ENCODE results near the gene MISFA.

Gene MISFA

DNA sequence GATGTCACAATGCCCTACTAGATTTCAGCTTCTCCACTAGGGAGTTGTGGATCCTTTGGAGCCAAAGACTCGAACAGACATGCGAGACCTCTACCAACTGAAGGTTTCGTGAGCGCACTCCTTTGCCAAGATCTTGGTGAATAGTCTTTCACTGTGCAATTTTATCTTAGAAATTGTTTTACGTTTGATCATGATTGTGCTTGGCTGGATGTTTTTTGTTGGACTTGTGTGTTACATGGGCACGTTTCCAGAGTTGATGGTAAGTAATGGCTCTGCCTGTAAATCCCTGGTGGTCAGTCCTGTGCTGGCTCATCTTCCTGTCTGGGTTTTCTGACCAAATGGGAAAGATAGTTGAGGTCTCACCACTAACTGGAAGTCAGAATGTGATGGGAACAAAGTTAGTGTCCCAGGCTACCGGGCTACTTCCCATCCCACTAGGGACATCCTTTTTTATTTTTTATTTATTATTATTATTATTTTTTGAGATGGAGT is at the start of gene MISFA:
Gene MISFA, plus strand, starts transcription at position 51 of the 492 bp plus-strand sequence. Its CDS starts 140 bp downstream, at position 191.
- Histone ChIP-seq H3K9me3 (ENCODE audit: control insufficient read depth in 1 of 2, low read length in 2 of 2) (no peaks in the 10 kb centered on the region), H3K36me3 (ENCODE audit: control insufficient read depth in 1 of 2, insufficient read depth in 2 of 2, low read length in 2 of 2) (peaks cover 7 to 16% of the 10 kb centered on the region in 2 donors), H3K4me1 (ENCODE audit: control insufficient read depth in 1 of 2, insufficient read depth in 2 of 2, low read length in 2 of 2) (no peaks in the 10 kb centered on the region), H3K4me3 (ENCODE audit: low read depth in 1 of 2, low read length in 2 of 2) (no peak within 1 kb of the TSS), H3K27ac (ENCODE audit: low read length) (no peak within 1 kb of the TSS), H3K27me3 (ENCODE audit: low read depth, low read length) (no peaks in the 10 kb centered on the region)

DNA sequence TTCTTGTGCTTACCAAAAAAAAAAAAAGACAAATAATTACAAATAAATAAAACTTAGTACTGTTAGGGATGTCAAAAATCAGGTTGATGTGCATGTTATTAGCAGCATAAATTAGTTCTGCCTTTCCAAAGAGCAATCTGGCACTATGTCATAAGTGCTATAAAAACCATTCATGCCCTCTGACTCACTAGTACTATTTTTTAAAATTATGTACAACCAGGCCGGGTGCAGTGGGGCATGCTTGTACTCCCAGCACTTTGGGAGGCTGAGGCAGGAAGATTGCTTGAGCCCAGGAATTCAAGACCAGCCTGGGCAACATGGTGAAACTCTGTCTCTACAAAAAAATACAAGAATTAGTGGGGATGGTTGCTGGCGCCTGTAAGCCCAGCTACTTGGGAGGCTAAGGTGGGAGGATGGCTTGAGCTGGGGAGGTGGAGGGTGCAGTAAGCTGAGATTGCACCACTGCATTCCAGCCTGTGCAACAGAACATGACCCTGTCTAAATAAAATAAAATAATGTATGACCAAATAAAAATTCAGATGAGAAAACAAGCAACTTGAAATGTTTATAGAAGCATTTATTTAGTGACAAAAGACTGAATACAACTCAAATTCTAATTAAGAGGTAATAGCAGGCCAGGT is 36.4 kb upstream of the MISFA start:
- Histone ChIP-seq H3K27me3 (ENCODE audit: low read depth, low read length) (no peaks in the 10 kb centered on the region), H3K4me1 (ENCODE audit: control insufficient read depth in 1 of 2, insufficient read depth in 2 of 2, low read length in 2 of 2) (no peaks in the 10 kb centered on the region), H3K9me3 (ENCODE audit: control insufficient read depth in 1 of 2, low read length in 2 of 2) (no peaks in the 10 kb centered on the region), H3K36me3 (ENCODE audit: control insufficient read depth in 1 of 2, insufficient read depth in 2 of 2, low read length in 2 of 2) (peaks cover 25 to 52% of the 10 kb centered on the region in 2 donors), H3K4me3 (ENCODE audit: low read depth in 1 of 2, low read length in 2 of 2) (no peak overlapping the region), H3K27ac (ENCODE audit: low read length) (no peak overlapping the region)

DNA sequence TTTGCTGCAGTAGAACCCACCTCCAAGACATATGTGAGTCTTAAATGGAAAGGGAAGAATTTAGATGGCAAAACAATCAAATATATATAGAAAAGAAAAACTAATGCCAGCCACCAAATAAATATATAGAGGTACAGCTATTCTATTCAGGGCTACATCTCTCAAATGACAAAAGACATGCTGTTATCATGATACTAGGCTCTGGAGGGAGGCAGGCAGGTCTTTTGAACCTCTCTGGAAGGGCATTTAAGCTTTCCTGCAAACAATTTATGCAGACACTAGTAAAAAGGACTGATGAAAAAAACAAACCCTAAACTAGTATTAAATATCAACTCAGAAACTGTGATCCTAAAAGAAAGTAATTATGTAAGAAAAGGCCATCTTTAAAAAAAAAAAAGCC is 35.4 kb upstream of the MISFA start:
- peaks cover 24 to 49% of the 10 kb centered on the region in 2 donors for H3K36me3 ChIP-seq (ENCODE audit: control insufficient read depth in 1 of 2, insufficient read depth in 2 of 2, low read length in 2 of 2)
- no peaks in the 10 kb centered on the region for H3K4me1 ChIP-seq (ENCODE audit: control insufficient read depth in 1 of 2, insufficient read depth in 2 of 2, low read length in 2 of 2)
- H3K9me3 ChIP-seq (ENCODE audit: control insufficient read depth in 1 of 2, low read length in 2 of 2) = no peaks in the 10 kb centered on the region
- no peaks in the 10 kb centered on the region for H3K27me3 ChIP-seq (ENCODE audit: low read depth, low read length)
- no peak overlapping the region for H3K27ac ChIP-seq (ENCODE audit: low read length)
- no peak overlapping the region for H3K4me3 ChIP-seq (ENCODE audit: low read depth in 1 of 2, low read length in 2 of 2)

DNA sequence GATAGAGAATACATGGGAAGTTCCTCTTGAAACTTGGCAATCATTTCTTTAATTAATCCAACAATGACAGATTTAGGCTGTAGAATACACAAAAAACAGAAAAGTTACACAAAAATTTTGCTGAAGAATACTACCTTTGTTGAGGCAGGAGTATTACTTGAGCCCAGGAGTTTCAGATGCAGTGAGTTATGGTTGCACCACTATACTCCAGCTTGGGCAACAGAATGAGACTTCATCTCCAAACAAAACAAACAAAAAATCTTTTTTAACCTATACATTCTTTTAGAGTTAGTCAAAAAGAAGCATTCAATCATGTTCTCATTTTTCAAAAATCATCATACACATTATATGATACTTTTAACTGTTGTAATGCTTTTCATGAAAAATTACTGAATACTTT is 33.2 kb upstream of the MISFA start:
- no peak overlapping the region for H3K27ac ChIP-seq (ENCODE audit: low read length)
- peaks cover 31 to 51% of the 10 kb centered on the region in 2 donors for H3K36me3 ChIP-seq (ENCODE audit: control insufficient read depth in 1 of 2, insufficient read depth in 2 of 2, low read length in 2 of 2)
- no peaks in the 10 kb centered on the region for H3K4me1 ChIP-seq (ENCODE audit: control insufficient read depth in 1 of 2, insufficient read depth in 2 of 2, low read length in 2 of 2)
- H3K27me3 ChIP-seq (ENCODE audit: low read depth, low read length) = no peaks in the 10 kb centered on the region
- no peak overlapping the region for H3K4me3 ChIP-seq (ENCODE audit: low read depth in 1 of 2, low read length in 2 of 2)
- no peaks in the 10 kb centered on the region for H3K9me3 ChIP-seq (ENCODE audit: control insufficient read depth in 1 of 2, low read length in 2 of 2)

DNA sequence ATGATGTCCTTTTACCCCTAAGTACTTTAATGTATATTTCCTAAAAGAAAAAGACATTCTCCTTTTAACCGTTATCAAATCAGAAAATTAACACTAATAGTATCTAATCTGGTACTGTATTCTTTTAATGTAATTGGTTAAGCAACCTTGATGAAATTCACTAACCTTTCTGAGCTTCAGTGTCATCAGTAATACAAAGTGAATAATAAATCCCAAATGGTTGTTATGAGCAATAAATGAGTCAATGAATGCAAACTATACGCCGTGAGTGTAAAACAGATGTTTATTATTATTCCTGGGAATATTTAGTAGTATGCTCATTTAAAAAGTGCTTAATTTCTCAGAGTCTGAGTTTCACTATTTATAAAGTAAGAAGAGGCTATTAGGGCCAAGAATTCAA is 32.5 kb upstream of the MISFA start:
- Histone ChIP-seq H3K4me3 (ENCODE audit: low read depth in 1 of 2, low read length in 2 of 2) (no peak overlapping the region), H3K36me3 (ENCODE audit: control insufficient read depth in 1 of 2, insufficient read depth in 2 of 2, low read length in 2 of 2) (peaks cover 31 to 51% of the 10 kb centered on the region in 2 donors), H3K4me1 (ENCODE audit: control insufficient read depth in 1 of 2, insufficient read depth in 2 of 2, low read length in 2 of 2) (no peaks in the 10 kb centered on the region), H3K27me3 (ENCODE audit: low read depth, low read length) (no peaks in the 10 kb centered on the region), H3K27ac (ENCODE audit: low read length) (no peak overlapping the region), H3K9me3 (ENCODE audit: control insufficient read depth in 1 of 2, low read length in 2 of 2) (no peaks in the 10 kb centered on the region)

DNA sequence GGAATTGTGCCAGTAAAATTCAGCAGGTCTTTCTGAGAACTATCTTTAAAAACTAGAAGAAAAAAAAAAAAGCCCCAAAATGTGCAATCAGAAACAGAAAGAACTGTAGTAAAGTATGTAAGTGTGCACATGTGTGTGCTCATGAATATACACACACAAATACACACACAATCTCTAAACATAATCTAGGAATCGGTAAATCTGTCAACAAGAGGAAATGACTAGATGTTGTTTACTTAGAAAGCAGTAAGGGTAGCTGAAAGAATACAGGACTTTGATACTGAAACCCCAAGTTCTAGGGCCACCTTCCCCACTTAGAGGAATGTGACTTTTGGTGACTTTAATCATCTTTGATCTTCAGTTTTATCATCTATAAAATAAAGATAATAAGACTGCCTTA is 24.2 kb upstream of the MISFA start:
- no peak overlapping the region for H3K4me3 ChIP-seq (ENCODE audit: low read depth in 1 of 2, low read length in 2 of 2)
- H3K27ac ChIP-seq (ENCODE audit: low read length) = no peak overlapping the region
- H3K9me3 ChIP-seq (ENCODE audit: control insufficient read depth in 1 of 2, low read length in 2 of 2) = no peaks in the 10 kb centered on the region
- no peaks in the 10 kb centered on the region for H3K4me1 ChIP-seq (ENCODE audit: control insufficient read depth in 1 of 2, insufficient read depth in 2 of 2, low read length in 2 of 2)
- peaks cover 28 to 47% of the 10 kb centered on the region in 2 donors for H3K36me3 ChIP-seq (ENCODE audit: control insufficient read depth in 1 of 2, insufficient read depth in 2 of 2, low read length in 2 of 2)
- no peaks in the 10 kb centered on the region for H3K27me3 ChIP-seq (ENCODE audit: low read depth, low read length)

DNA sequence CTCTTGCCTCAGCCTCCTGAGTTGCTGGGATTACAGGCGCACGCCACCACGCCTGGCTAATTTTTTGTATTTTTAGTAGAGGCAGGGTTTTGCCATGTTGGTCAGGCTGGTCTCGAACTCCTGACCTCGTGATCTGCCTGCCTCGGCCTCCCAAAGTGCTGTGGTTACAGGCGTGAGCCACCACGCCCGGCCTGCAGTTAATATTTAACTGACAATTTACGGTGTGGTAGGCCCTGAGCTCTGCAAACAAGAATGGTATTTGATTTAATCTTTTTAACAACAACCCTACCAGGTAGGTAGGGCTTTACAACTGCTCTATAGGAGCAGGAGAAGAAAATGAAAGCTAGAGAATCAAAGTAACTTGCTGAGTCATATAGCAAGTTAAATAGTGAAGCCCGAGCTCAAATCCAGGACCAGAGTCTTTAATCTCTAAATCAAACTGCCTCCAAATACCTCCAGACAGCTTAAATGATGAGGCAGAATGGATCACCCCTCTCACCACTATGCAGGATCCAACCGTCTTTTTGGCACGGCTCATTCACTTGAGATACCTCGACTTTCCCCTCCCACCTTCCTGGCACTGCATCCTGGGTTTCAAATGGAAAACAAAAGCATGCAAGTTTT is 20.5 kb upstream of the MISFA start:
- Histone ChIP-seq H3K27ac (ENCODE audit: low read length) (no peak overlapping the region), H3K27me3 (ENCODE audit: low read depth, low read length) (no peaks in the 10 kb centered on the region), H3K9me3 (ENCODE audit: control insufficient read depth in 1 of 2, low read length in 2 of 2) (no peaks in the 10 kb centered on the region), H3K36me3 (ENCODE audit: control insufficient read depth in 1 of 2, insufficient read depth in 2 of 2, low read length in 2 of 2) (peaks cover 22 to 26% of the 10 kb centered on the region in 2 donors), H3K4me3 (ENCODE audit: low read depth in 1 of 2, low read length in 2 of 2) (no peak overlapping the region), H3K4me1 (ENCODE audit: control insufficient read depth in 1 of 2, insufficient read depth in 2 of 2, low read length in 2 of 2) (no peaks in the 10 kb centered on the region)

DNA sequence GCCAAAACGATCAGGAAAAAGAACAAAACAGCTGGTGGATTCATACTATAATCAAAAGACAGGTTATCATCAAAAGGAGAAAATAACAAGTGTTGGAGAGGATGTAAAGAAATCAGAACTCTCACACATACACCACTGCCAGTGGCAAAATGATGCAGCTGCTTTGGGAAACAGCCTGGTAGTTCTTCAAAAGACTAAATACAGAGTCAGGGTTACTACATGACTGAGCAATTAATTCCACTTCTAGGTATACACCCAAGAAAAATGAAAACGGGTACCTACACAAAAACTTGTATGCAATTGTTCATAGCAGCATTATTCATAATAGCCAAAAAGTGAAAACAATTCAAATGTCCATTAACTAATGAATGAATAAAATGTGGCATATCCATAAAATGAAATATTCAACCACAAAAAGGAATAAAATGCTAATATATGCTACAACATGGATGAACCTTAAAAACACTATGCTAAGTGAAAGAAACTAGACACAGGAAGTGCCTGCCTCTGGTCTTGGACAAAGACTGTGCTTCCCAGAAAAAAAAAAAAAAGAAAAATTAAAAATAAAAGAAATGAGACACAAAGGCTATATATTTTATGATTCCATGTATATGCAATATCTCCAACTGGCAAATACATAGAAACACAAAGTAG is 19.3 kb upstream of the MISFA start:
- H3K27me3 ChIP-seq (ENCODE audit: low read depth, low read length) = no peaks in the 10 kb centered on the region
- no peak overlapping the region for H3K27ac ChIP-seq (ENCODE audit: low read length)
- no peaks in the 10 kb centered on the region for H3K4me1 ChIP-seq (ENCODE audit: control insufficient read depth in 1 of 2, insufficient read depth in 2 of 2, low read length in 2 of 2)
- no peak overlapping the region for H3K4me3 ChIP-seq (ENCODE audit: low read depth in 1 of 2, low read length in 2 of 2)
- H3K9me3 ChIP-seq (ENCODE audit: control insufficient read depth in 1 of 2, low read length in 2 of 2) = no peaks in the 10 kb centered on the region
- peaks cover 13 to 16% of the 10 kb centered on the region in 2 donors for H3K36me3 ChIP-seq (ENCODE audit: control insufficient read depth in 1 of 2, insufficient read depth in 2 of 2, low read length in 2 of 2)

DNA sequence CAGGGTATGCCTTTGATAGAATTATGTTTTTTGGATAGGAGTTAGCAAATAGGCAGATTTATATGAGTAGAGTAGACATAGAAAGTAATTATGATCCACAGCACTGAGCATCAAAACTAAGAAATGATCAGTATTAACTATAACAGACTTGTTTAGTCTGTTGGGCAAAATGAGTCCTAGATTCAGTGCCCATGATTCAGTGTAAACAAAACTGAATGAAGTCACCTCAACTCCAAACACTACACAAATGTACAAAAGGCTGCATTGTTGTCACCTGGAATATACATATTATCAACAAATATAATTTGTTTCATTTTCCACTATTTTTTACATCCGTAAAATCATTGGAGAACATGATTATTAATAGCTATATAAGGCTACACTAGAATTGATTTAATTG is 17.8 kb upstream of the MISFA start:
- Histone ChIP-seq H3K27me3 (ENCODE audit: low read depth, low read length) (no peaks in the 10 kb centered on the region), H3K4me1 (ENCODE audit: control insufficient read depth in 1 of 2, insufficient read depth in 2 of 2, low read length in 2 of 2) (no peaks in the 10 kb centered on the region), H3K27ac (ENCODE audit: low read length) (no peak overlapping the region), H3K9me3 (ENCODE audit: control insufficient read depth in 1 of 2, low read length in 2 of 2) (no peaks in the 10 kb centered on the region), H3K36me3 (ENCODE audit: control insufficient read depth in 1 of 2, insufficient read depth in 2 of 2, low read length in 2 of 2) (peaks cover 6 to 7% of the 10 kb centered on the region in 2 donors), H3K4me3 (ENCODE audit: low read depth in 1 of 2, low read length in 2 of 2) (no peak overlapping the region)

DNA sequence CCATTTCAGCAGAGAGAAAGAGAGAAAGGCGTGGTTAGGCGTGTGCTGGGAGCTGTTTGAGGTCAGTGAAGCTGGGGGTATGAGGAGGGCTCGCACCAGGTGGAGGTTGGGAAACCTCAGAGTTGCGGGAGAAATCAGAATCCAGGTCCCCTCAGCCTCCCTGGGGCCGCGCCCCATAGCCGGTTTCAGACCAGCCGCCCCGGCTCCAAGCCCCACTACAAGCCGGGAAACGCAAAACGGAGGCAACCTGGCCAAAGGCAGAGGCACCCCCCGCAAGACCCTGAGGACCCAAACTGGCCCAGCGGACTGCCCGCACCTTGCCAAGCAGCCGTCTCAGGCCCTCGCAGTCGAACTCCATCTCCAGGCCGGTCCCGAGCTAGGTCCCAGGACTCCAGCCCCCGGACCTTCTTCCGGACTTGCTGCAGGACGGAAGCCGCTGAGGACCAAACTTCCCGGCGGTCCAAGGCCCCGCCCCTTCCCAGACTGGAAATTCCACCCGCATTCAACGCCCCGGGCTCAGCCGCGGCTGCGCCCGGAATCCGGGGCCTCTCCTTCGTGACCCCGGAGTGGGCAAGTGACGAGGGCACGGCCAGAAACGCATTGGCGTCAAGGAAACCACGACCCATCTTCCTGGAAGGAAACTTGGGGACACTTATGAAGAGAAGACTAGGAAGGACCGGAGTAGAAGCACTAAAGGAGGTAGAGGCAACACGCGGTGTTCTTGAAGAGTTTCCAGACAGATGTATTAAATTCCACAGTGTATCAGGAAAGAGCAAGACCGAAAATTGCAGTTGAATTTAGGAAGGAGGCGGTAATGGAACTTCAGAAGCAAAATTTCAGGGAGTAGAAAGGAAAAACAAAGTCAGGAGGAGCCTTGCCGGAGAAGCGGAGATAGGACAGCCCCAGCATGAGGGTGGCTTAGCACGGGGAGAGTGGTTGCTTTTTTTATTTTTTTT is 11.0 kb upstream of the MISFA start, which contains the start of gene UEVLD:
Gene UEVLD, minus strand, starts transcription at position 438 of the 956 bp plus-strand sequence. Its CDS starts 80 bp downstream, at position 358.
- Histone ChIP-seq H3K27me3 (ENCODE audit: low read depth, low read length) (no peaks in the 10 kb centered on the region), H3K4me1 (ENCODE audit: control insufficient read depth in 1 of 2, insufficient read depth in 2 of 2, low read length in 2 of 2) (peaks cover 12 to 25% of the 10 kb centered on the region in 2 donors), H3K27ac (ENCODE audit: low read length) (peak within 1 kb of the TSS; percentile 96), H3K4me3 (ENCODE audit: low read depth in 1 of 2, low read length in 2 of 2) (peak within 1 kb of the TSS; percentile 74 to 100), H3K36me3 (ENCODE audit: control insufficient read depth in 1 of 2, insufficient read depth in 2 of 2, low read length in 2 of 2) (no peaks in the 10 kb centered on the region), H3K9me3 (ENCODE audit: control insufficient read depth in 1 of 2, low read length in 2 of 2) (no peaks in the 10 kb centered on the region)
